Ramos (cell line): ENCODE measurements around the gene HVCN1.

Experiments used
- in situ Hi-C: fragments of 300-500 bp; cut with MboI; formaldehyde crosslinking; loops from one replicate; pipeline ENCODE4 v1.14.3; 2022; ENCODE audit warnings: low sequenced_read_pairs; ENCODE audit not compliant: unreplicated experiment

HVCN1 gene

GRCh38 chr12:110627500-110628195 lies 61.3 kb downstream of the HVCN1 start:
- in situ Hi-C loops: no loop called here

GRCh38 chr12:110622582-110622981 lies 66.3 kb downstream of the HVCN1 start:
- in situ Hi-C loops: loop anchor here (5.0 kb wide), 1 partner anchor 65 kb away; the partner anchor contains the start of gene HVCN1

- in situ Hi-C loops: loop anchor here (5.0 kb wide), 1 partner anchor 208 kb away; no protein-coding TSS in a partner anchor
Measured at GRCh38 chr12:110619534-110619953, 69.4 kb downstream of the HVCN1 start.

GRCh38 chr12:110616471-110617115 lies 72.3 kb downstream of the HVCN1 start:
- in situ Hi-C loops: loop anchor here (5.0 kb wide), 1 partner anchor 211 kb away; no protein-coding TSS in a partner anchor

- in situ Hi-C loops: loop anchor here (5.0 kb wide), 1 partner anchor 212 kb away; no protein-coding TSS in a partner anchor
Measured at GRCh38 chr12:110615171-110615570, 73.7 kb downstream of the HVCN1 start.

- in situ Hi-C loops: no loop called here
Measured at GRCh38 chr12:110613771-110614684, 74.9 kb downstream of the HVCN1 start, which contains the start of gene TCTN1. Gene TCTN1, plus strand, starts transcription at chr12:110614129. Its CDS starts 54 bp downstream, at chr12:110614183.

- in situ Hi-C loops: no loop called here
Measured at GRCh38 chr12:110613071-110613770, 75.7 kb downstream of the HVCN1 start.

GRCh38 chr12:110606253-110606611 lies 82.7 kb downstream of the HVCN1 start:
- in situ Hi-C loops: loop anchor here (10.0 kb wide), 2 partner anchors 251 to 511 kb away; no protein-coding TSS in a partner anchor

- in situ Hi-C loops: loop anchor here (5.0 to 10.0 kb wide), 4 partner anchors 90 to 507 kb away; no protein-coding TSS in a partner anchor
Measured at GRCh38 chr12:110602085-110602814, 86.7 kb downstream of the HVCN1 start.

- in situ Hi-C loops: loop anchor here (5.0 to 10.0 kb wide), 4 partner anchors 88 to 505 kb away; no protein-coding TSS in a partner anchor
Measured at GRCh38 chr12:110600254-110600653, 88.7 kb downstream of the HVCN1 start.

GRCh38 chr12:110599334-110599733 lies 89.6 kb downstream of the HVCN1 start:
- in situ Hi-C loops: no loop called here
